Heart left ventricle (tissue), 16 donors: ENCODE measurements around the gene GLTPD2. TPM values are rescaled to one million over a fixed set of nuclear protein-coding genes. Genes with fewer than 3 reads are reported as not detected.

Source experiments
- ATAC-seq, 4 donors: fragments of 200-7000 bp; cut with Tn5 transposase; one replicate each; pipeline ENCODE4 v1.9.1; 2020 to 2022; ENCODE audit warnings: moderate library complexity in 4 of 4, mild to moderate bottlenecking in 3 of 4, moderate number of reproducible peaks in 1 of 4
- DNase-seq, 5 donors: peaks; one replicate each; pipeline ENCODE4 v3.0.0-alpha.2; 2020
- H3K27ac ChIP-seq, 12 donors: fragments of 200-600 bp; sonication (generic) in 4 of 12; one replicate each; pipeline versions ENCODE4 v1.5.0 to v1.8.0; 2016 to 2022; ENCODE audit warnings: mild to moderate bottlenecking in 2 of 12
- H3K27me3 ChIP-seq, 9 donors: fragments of 200-600 bp; sonication (generic) in 2 of 9; one replicate each; pipeline versions ENCODE4 v1.5.1 to v1.8.0; 2016 to 2022; ENCODE audit warnings: mild to moderate bottlenecking in 3 of 9
- H3K36me3 ChIP-seq, 9 donors: fragments of 200-600 bp; sonication (generic) in 2 of 9; one replicate each; pipeline versions ENCODE4 v1.5.0 to v1.8.0; 2018 to 2022; ENCODE audit warnings: mild to moderate bottlenecking in 2 of 9
- H3K4me1 ChIP-seq, 12 donors: fragments of 200-600 bp; sonication (generic) in 4 of 12; one replicate each; pipeline versions ENCODE4 v1.5.0 to v1.8.0; 2016 to 2022; ENCODE audit warnings: mild to moderate bottlenecking in 3 of 12
- H3K4me3 ChIP-seq, 12 donors: fragments of 200-600 bp; sonication (generic) in 4 of 12; one replicate each; pipeline versions ENCODE4 v1.5.0 to v1.8.0; 2017 to 2022; ENCODE audit warnings: mild to moderate bottlenecking in 9 of 12, moderate library complexity in 4 of 12
- H3K9me3 ChIP-seq, 12 donors: fragments of 200-600 bp; sonication (generic) in 4 of 12; one replicate each; pipeline versions ENCODE4 v1.5.0 to v1.8.0; 2016 to 2022; ENCODE audit warnings: mild to moderate bottlenecking in 1 of 12
- CTCF ChIP-seq, 12 donors: fragments of 200-600 bp; sonication (generic) in 4 of 12; IDR thresholded peaks; one replicate each; pipeline versions ENCODE4 v1.5.0 to v1.8.0; 2018 to 2022; ENCODE audit warnings: antibody characterized with exemption in 12 of 12, mild to moderate bottlenecking in 5 of 12
- POLR2A ChIP-seq, 2 donors: fragments of 450-650 bp; IDR thresholded peaks; one replicate each; pipeline ENCODE4 v1.6.1; 2017; ENCODE audit warnings: antibody characterized with exemption in 2 of 2, mild to moderate bottlenecking in 2 of 2, moderate library complexity in 2 of 2
- WGBS, 4 donors: extraction: QIAGEN DNeasy Blood & Tissue Kit in 2 of 4; methylation state at CpG; one replicate each; pipeline versions ENCODE4 v1.1.5 to v1.1.7; 2013 to 2018; 5-methylcytosine and 5-hydroxymethylcytosine counted together
- intact Hi-C, 10 donors: fragments of 100-400 bp; cut with DNase I; formaldehyde crosslinking; loops; one replicate each; pipeline versions ENCODE4 v1.11.1 to v1.14.2; 2022
- polyA plus RNA-seq, 2 donors: library from polyadenylated mRNA; stranded (reverse); fragments of 200-250 nt; gene quantifications; one replicate each; pipeline ENCODE4 v1.2.3, GENCODE V29; 2013
- total RNA-seq, 9 donors: library from RNA; depleted of rRNA in 2 of 9; stranded (reverse); fragments of >200 nt in 2 of 9; fragmentation: NEBNext Ultra II Directional in 3 of 9; extraction: Animal tissue kit (Norgen Biotek cat#: 25700) in 3 of 9; gene quantifications; one replicate each; pipeline versions ENCODE4 v1.1.0 to v1.2.4, GENCODE V29; 2016 to 2023
- donor health status: ischemic (EF 13 %, LVEDD 7.1; RV severe dilation, severe dysfunction).
- donor health status: healthy with polysubstance abuse.
- donor health status: DM: no; HTN: yes; CAD: no.
- donor health status: DM: no; HTN: no; CAD: no.
- donor health status: ischemic (EF 25% LVEDD 6.9; RV normal size, moderate dysfunction).
- donor health status: ischemic (EF 25% LVEDD 5.7; RV mildly dilated, moderate dysfunction).
- donor health status: healthy.
- donor health status: DM: yes; HTN: yes; CAD: no.
- donor health status: ischemic (EF 35%, LVEDD 5.7; RV mildly dilated, moderate dysfunction).
- donor health status: nonischemic (EF 11% LVEDD 7.7; RV severe dilation, severe dysfunction).
- donor health status: DM: yes; HTN: yes; CAD: no.
- donor health status: PGD.
- donor health status: ischemic (EF 29% LVEDD 5.4; RV normal size, mild dysfunction).
- donor health status: nonischemic (EF 23%, LVEDD 6.1; RV moderate dilation, normal function).

GLTPD2 gene
- total and polyA plus RNA-seq, 11 donors: not detected

DNA sequence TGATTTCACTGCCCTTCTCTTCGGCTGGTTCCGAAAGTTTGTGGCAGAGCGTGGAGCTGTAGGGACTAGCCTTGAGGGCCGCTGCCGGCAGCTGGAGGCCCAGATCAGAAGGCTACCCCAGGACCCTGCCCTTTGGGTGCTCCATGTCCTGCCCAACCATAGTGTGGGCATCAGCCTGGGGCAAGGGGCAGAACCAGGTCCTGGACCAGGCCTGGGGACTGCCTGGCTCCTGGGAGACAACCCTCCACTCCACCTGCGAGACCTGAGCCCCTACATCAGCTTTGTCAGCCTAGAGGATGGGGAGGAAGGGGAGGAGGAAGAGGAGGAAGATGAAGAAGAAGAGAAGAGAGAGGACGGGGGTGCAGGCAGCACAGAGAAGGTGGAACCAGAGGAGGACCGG is 48.2 kb upstream of the GLTPD2 start:
- ATAC-seq (no peak), DNase-seq (no peak)
- Histone ChIP-seq H3K27ac (no peak overlapping the region), H3K9me3 (no peaks in the 10 kb centered on the region), H3K27me3 (peaks cover 0 to 42% (median 12%) of the 10 kb centered on the region in 9 donors), H3K4me3 (peak overlapping the region in 1 of 12 donors; percentile 93), H3K36me3 (no peaks in the 10 kb centered on the region), H3K4me1 (peaks cover 0 to 27% (median 11%) of the 10 kb centered on the region in 12 donors)
- intact Hi-C loops: loop anchor here in 1 of 10 donors (5.0 kb wide), 1 partner anchor 42 kb away; no protein-coding TSS in a partner anchor
- TF ChIP-seq CTCF (IDR thresholded peaks at IDR 0.05) (no peak), POLR2A (IDR thresholded peaks at IDR 0.05) (no peak)
- WGBS, 4 donors: 92 to 97% (median 95%) methylated on average over 8 of the region's 8 CpGs

GRCh38 chr17:4741544-4741943 is 47.2 kb upstream of the GLTPD2 start:
- H3K27me3 ChIP-seq: peaks cover 0 to 43% (median 14%) of the 10 kb centered on the region in 9 donors
- 88 to 97% (median 96%) methylated on average over 7 to 8 of the region's 8 CpGs for WGBS, 4 donors
- H3K9me3 ChIP-seq: no peaks in the 10 kb centered on the region
- TF ChIP-seq POLR2A (IDR thresholded peaks at IDR 0.05) (no peak), CTCF (IDR thresholded peaks at IDR 0.05) (no peak)
- peaks cover 0 to 26% (median 11%) of the 10 kb centered on the region in 12 donors for H3K4me1 ChIP-seq
- intact Hi-C loops: loop anchor here in 1 of 10 donors (5.0 kb wide), 1 partner anchor 41 kb away; no protein-coding TSS in a partner anchor
- DNase-seq: no peak
- no peak overlapping the region for H3K4me3 ChIP-seq
- H3K27ac ChIP-seq: no peak overlapping the region
- no peak for ATAC-seq
- no peaks in the 10 kb centered on the region for H3K36me3 ChIP-seq

DNA sequence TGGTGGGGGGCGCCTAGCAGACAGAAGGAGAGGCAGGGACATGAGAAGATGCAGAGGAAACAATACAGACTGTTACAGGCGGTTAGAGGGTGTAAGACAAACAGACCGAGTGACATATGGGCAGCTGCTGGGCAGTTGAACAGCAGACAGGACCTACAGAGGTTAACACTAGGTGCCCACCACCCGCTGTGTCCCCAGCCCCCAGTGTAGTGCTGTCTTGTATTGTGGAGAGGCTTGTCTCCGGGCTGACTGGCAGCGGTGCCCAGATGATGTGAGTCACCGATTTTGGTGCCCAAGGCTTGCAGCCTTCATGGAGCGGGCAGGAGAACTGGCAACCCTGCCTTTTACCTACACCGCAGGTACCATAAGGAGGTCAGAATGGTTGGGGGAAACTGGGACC is 46.6 kb upstream of the GLTPD2 start:
- DNase-seq (no peak), ATAC-seq (no peak)
- no peak overlapping the region for H3K27ac ChIP-seq
- TF ChIP-seq POLR2A (IDR thresholded peaks at IDR 0.05) (no peak), CTCF (IDR thresholded peaks at IDR 0.05) (no peak)
- peaks cover 0 to 43% (median 14%) of the 10 kb centered on the region in 9 donors for H3K27me3 ChIP-seq
- H3K9me3 ChIP-seq: no peaks in the 10 kb centered on the region
- intact Hi-C loops: loop anchor here in 1 of 10 donors (5.0 kb wide), 1 partner anchor 40 kb away; no protein-coding TSS in a partner anchor
- H3K4me1 ChIP-seq: peaks cover 0 to 26% (median 11%) of the 10 kb centered on the region in 12 donors
- H3K4me3 ChIP-seq: no peak overlapping the region
- no peaks in the 10 kb centered on the region for H3K36me3 ChIP-seq
- WGBS, 4 donors: 91 to 94% (median 92%) methylated on average over 9 of the region's 9 CpGs

GRCh38 chr17:4742629-4743028 is 46.1 kb upstream of the GLTPD2 start:
- intact Hi-C loops: loop anchor here in 1 of 10 donors (5.0 kb wide), 1 partner anchor 40 kb away; no protein-coding TSS in a partner anchor
- TF ChIP-seq POLR2A (IDR thresholded peaks at IDR 0.05) (no peak), CTCF (IDR thresholded peaks at IDR 0.05) (no peak)
- DNase-seq (no peak), ATAC-seq (no peak)
- WGBS, 4 donors: 68 to 78% (median 73%) methylated on average over 9 to 10 of the region's 10 CpGs
- Histone ChIP-seq H3K9me3 (no peaks in the 10 kb centered on the region), H3K27ac (no peak overlapping the region), H3K4me3 (no peak overlapping the region), H3K36me3 (no peaks in the 10 kb centered on the region), H3K27me3 (peaks cover 0 to 43% (median 14%) of the 10 kb centered on the region in 9 donors), H3K4me1 (peaks cover 0 to 26% (median 11%) of the 10 kb centered on the region in 12 donors)
